GM12873 (cell line): ENCODE results near the gene DMD.

Experiments used
- TF ChIP-seq, protein P1 (sequence below): IDR thresholded peaks from 2 replicates; pipeline ENCODE4 v1.5.1; 2012; ENCODE audit warnings: low read depth, mild to moderate bottlenecking, moderate library complexity, low read length, control low read depth; ENCODE audit not compliant: insufficient read depth; ENCODE audit errors: missing control alignments

DMD gene

DNA sequence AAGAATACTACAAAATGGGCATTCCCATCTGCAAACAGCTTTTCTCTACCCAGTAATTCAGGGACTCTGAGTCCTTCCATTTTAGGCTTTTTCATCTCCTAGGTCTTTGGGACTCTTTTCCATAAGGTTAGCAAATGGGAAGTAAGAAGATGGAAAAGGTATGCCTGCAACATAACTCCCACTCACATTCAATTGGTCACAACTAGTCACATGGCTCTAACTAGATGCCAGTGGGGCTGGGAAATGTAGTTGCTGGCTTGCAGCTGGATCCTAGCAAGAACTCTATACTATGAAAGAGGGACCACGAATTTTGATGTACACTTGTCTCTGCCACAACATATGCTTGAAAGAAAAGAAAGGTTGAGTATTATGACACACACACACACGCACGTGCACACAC is 1184.6 kb downstream of the DMD start:
- TF ChIP-seq, protein P1, sequence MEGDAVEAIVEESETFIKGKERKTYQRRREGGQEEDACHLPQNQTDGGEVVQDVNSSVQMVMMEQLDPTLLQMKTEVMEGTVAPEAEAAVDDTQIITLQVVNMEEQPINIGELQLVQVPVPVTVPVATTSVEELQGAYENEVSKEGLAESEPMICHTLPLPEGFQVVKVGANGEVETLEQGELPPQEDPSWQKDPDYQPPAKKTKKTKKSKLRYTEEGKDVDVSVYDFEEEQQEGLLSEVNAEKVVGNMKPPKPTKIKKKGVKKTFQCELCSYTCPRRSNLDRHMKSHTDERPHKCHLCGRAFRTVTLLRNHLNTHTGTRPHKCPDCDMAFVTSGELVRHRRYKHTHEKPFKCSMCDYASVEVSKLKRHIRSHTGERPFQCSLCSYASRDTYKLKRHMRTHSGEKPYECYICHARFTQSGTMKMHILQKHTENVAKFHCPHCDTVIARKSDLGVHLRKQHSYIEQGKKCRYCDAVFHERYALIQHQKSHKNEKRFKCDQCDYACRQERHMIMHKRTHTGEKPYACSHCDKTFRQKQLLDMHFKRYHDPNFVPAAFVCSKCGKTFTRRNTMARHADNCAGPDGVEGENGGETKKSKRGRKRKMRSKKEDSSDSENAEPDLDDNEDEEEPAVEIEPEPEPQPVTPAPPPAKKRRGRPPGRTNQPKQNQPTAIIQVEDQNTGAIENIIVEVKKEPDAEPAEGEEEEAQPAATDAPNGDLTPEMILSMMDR = no peak

DNA sequence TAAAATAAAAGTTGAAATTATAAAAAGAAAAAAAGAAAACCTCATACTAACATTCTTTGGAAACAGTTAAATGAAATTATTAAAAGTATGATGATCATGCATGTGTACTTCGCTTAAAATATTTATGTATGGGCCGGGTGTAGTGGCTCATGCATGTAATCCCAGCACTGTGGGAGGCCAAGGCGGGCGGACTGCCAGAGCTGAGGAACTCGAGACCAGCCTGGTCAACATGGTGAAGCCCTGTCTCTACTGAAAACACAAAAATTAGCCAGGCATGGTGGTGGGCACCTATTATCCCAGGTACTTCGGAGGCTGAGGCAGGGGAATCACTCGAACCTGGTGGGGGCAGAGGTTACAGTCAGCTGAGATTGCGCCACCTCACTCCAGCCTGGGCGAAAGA is 1187.3 kb downstream of the DMD start:
- TF ChIP-seq, protein P1 = no peak

DNA sequence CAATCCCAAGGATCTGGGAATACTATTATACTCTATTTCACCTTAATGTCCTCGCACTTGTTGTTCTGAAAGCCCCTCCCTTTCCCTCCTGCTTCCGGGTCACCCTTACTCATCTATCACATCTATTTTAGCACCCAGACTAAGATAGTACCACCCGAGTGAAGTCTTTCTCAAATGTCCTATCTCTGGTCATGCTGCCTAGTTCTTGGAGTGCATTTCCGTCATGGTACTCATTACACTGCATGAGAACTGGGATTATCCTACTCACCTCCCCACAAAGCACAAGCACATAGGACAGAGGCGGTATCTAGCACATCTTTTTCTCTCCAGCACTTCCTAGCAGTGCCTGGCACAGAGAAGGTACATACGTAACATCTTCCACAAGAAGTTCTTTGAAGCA is 1195.2 kb downstream of the DMD start:
- TF ChIP-seq, protein P1 = no peak

DNA sequence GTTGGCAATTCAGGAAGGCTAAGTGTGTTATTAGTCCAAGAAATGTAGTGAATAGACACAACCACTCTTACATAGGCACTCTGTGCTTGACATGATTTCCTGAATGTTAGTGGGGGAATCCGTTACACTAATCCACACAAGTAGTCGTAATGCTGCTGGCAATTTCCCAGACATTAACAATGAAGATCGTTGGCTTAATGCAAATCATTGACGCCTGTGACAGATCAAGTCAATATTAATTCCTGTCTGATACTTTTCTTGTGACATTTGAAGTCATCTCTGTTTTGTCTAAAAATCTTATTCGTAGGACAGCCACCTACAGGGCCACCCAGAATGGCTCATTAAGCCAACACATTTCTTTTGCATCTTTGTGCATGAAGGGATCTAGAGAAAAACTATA is 1200.4 kb downstream of the DMD start:
- TF ChIP-seq, protein P1 = no peak

DNA sequence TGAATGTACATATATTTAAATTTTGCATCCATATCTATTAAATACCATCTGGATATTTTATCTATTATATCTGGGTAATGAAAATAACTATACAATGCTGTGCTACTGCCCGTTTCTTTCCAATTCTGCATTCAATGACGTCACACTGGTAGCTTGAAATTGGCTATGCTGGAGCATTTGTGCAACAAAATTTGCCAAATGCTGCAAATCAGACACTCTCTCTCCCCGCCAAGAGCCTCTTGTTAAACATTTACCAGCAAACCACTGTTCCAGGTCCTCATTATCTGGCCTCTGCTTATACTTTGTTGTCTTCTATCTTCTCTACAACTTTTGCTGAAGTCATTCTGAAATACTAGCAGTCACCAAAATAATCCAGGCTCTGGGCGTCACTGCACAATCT is 1201.1 kb downstream of the DMD start:
- TF ChIP-seq, protein P1 = no peak

DNA sequence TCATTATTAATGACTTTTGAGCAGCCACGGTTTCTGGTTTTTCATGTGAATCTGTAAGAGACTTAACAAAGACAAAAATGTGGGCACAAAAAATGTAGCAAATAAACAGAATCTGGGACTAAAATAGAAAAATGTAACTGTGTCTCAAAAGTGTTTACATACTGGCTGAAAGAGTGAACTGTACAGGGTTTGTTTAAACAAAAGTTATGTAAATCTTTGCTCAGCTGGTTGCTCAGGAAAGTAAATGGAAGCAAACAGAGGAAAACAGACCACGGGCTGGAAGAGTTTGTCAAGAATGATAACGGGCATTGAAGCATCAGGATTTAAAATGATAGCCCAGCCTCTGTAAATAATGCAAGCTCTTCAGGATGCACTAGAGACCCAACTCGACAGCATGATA is 1217.7 kb downstream of the DMD start:
- TF ChIP-seq, protein P1 = no peak

DNA sequence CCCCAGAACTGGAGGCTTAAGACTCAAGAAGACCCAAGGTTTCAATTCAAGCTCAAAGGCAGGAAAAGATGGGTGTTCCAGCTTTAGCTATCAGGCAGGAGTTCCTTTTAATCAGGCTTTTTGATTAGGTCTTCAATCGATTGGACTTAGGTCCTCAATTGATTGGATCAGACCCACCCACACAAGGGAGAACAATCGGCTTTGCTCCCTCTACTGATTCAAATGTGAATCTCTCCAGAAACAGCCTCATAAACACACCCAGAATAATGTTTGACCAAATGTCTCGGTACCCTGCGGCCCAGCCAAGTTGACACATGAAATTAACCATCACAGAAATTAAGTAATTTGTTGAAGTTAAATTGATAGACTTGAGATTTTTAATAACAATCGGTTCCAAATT is 1222.4 kb downstream of the DMD start:
- TF ChIP-seq, protein P1 = no peak

DNA sequence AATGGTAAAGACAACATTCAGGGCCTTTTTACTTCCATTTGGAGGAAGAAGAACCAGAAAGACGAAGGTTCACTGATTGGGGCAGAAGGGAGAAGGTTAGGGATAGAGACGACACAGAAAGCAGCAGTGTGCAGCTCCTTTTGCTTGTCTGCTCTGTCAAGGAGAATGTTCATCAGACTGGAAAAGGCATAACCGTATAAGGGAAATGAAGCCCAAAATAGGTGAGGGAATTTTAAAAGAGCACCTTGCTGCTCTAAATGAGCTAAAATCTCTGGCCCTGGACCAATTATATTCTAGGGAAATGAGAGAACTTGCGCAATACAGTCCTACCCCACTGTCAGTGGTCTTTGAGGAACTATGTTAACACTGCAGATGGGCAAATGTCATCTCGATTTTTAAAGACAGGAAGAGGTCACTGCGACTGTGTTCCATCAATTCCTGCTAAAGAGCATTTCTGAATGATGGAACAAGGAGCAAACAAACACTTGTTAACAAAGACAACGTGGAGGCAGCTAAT is 1229.7 kb downstream of the DMD start:
- TF ChIP-seq, protein P1 = no peak
